ENCODE measurements around the gene KCNK2. TPM values are rescaled to one million over a fixed set of nuclear protein-coding genes. Genes with fewer than 3 reads are reported as not detected.

Gene KCNK2
- total RNA-seq, 1 donor from 2014 or later: 1.1 TPM

- Histone ChIP-seq H3K4me1 (no peaks in the 10 kb centered on the region), H3K4me3 (no peak overlapping the region), H3F3A (ENCODE audit: low read depth) (no peaks in the 10 kb centered on the region), H3K27me3 (peaks cover 64% of the 10 kb centered on the region), H4K20me1 (ENCODE audit: low read depth) (no peaks in the 10 kb centered on the region), H3K9ac (no peak overlapping the region), H3K27ac (no peak overlapping the region), H2AFZ (replicated peaks) (no peak overlapping the region), H3K9me3 (ENCODE audit: low read depth) (no peaks in the 10 kb centered on the region), H3K4me2 (no peak overlapping the region), H3K36me3 (no peaks in the 10 kb centered on the region), H3K79me2 (ENCODE audit: low read depth) (no peaks in the 10 kb centered on the region)
- DNase-seq (ENCODE audit: low spot score): no peak
- Mint-ChIP-seq H3K27me3 (ENCODE audit: insufficient read depth, low read depth) (peaks cover 8% of the 10 kb centered on the region), H3K9me3 (no peaks in the 10 kb centered on the region), H3K4me1 (peaks cover 7% of the 10 kb centered on the region), H3K36me3 (no peaks in the 10 kb centered on the region), H3K4me3 (no peak overlapping the region), H3K27ac (no peak overlapping the region)
- TF ChIP-seq EZH2phosphoT487 (IDR thresholded peaks at IDR 0.05): no peak
- no peak for TF ChIP-seq EZH2 (IDR thresholded peaks at IDR 0.05)
- TF ChIP-seq CTCF (IDR thresholded peaks at IDR 0.05): no peak
Measured at GRCh38 chr1:215087603-215088002, 5.1 kb downstream of the KCNK2 start.

GRCh38 chr1:215094381-215094780 is 11.8 kb downstream of the KCNK2 start:
- no peak for DNase-seq (ENCODE audit: low spot score)
- TF ChIP-seq CTCF (IDR thresholded peaks at IDR 0.05) (no peak), EZH2phosphoT487 (IDR thresholded peaks at IDR 0.05) (no peak), EZH2 (IDR thresholded peaks at IDR 0.05) (no peak)
- H3K27me3 Mint-ChIP-seq (ENCODE audit: insufficient read depth, low read depth): peaks cover 2% of the 10 kb centered on the region
- no peaks in the 10 kb centered on the region for H3K27me3 ChIP-seq
- no peaks in the 10 kb centered on the region for H3K79me2 ChIP-seq (ENCODE audit: low read depth)
- H3K4me1 Mint-ChIP-seq: no peaks in the 10 kb centered on the region
- no peak overlapping the region for H3K4me3 Mint-ChIP-seq
- no peak overlapping the region for H3K27ac Mint-ChIP-seq
- no peak overlapping the region for H3K4me3 ChIP-seq
- no peak overlapping the region for H3K4me2 ChIP-seq
- no peaks in the 10 kb centered on the region for H3K36me3 Mint-ChIP-seq
- H2AFZ ChIP-seq (replicated peaks): no peak overlapping the region
- no peaks in the 10 kb centered on the region for H3K4me1 ChIP-seq
- no peaks in the 10 kb centered on the region for H3K9me3 Mint-ChIP-seq
- H3K9ac ChIP-seq: no peak overlapping the region
- no peak overlapping the region for H3K27ac ChIP-seq
- H3F3A ChIP-seq (ENCODE audit: low read depth): no peaks in the 10 kb centered on the region
- H3K36me3 ChIP-seq: no peaks in the 10 kb centered on the region
- no peaks in the 10 kb centered on the region for H4K20me1 ChIP-seq (ENCODE audit: low read depth)
- no peaks in the 10 kb centered on the region for H3K9me3 ChIP-seq (ENCODE audit: low read depth)

- no peaks in the 10 kb centered on the region for H3K4me1 ChIP-seq
- H4K20me1 ChIP-seq (ENCODE audit: low read depth): no peaks in the 10 kb centered on the region
- DNase-seq (ENCODE audit: low spot score): no peak
- no peaks in the 10 kb centered on the region for H3K36me3 ChIP-seq
- H3K9ac ChIP-seq: no peak overlapping the region
- Mint-ChIP-seq H3K4me1 (no peaks in the 10 kb centered on the region), H3K27ac (no peak overlapping the region), H3K36me3 (no peaks in the 10 kb centered on the region), H3K4me3 (no peak overlapping the region), H3K27me3 (ENCODE audit: insufficient read depth, low read depth) (peaks cover 2% of the 10 kb centered on the region), H3K9me3 (no peaks in the 10 kb centered on the region)
- TF ChIP-seq EZH2phosphoT487 (IDR thresholded peaks at IDR 0.05) (no peak), EZH2 (IDR thresholded peaks at IDR 0.05) (no peak), CTCF (IDR thresholded peaks at IDR 0.05) (no peak)
- H3F3A ChIP-seq (ENCODE audit: low read depth): no peaks in the 10 kb centered on the region
- H3K4me3 ChIP-seq: no peak overlapping the region
- H2AFZ ChIP-seq (replicated peaks): no peak overlapping the region
- H3K9me3 ChIP-seq (ENCODE audit: low read depth): no peaks in the 10 kb centered on the region
- H3K27me3 ChIP-seq: no peaks in the 10 kb centered on the region
- H3K79me2 ChIP-seq (ENCODE audit: low read depth): no peaks in the 10 kb centered on the region
- H3K4me2 ChIP-seq: no peak overlapping the region
- no peak overlapping the region for H3K27ac ChIP-seq
Measured at GRCh38 chr1:215095524-215095923, 13.0 kb downstream of the KCNK2 start.

All from neural progenitor cell (in vitro differentiated cells).